HG03280 (cell line): ENCODE results near the gene CPED1.
"Not testable (repeated sequence)": the region's sequence is repeated elsewhere in the genome, so short reads cannot be mapped to it uniquely, and the experiment has no call there.

Experiments used
- ATAC-seq: cut with Tn5 transposase; IDR thresholded peaks from one replicate; pipeline ENCODE4 v1.9.1; 2021; ENCODE audit warnings: mild to moderate bottlenecking, moderate library complexity; ENCODE audit not compliant: unreplicated experiment

Gene CPED1

DNA sequence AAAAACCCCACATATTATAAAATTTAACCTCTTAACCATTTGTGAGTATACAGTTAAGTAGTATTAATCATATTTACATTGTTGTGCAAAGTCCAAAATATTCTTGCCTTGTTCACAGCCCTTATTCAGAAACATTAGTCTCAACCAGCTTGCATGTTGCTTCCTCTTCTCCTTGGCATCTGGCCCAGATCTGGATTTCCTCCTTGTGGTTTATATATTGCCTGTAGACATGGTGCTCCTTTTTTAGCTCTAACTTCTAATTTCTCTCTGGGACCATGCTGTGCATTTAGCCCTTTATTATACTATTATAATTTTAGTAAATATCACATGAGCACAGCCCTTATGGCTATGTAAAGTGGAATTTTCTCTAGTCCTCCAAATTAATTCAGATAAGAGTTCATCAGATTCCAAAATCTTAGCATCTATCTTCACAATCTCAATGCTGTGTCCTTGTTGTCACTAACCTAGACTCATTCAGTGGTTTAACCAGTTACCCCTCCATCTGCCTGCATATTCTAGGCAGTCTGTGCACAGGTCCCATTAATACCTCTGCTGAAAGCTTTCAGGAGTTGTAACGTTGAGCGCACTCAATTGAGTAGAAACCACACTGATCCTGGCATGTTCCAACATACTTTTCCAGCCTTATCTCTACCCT is 7.9 kb downstream of the CPED1 start:
- no peak for ATAC-seq

DNA sequence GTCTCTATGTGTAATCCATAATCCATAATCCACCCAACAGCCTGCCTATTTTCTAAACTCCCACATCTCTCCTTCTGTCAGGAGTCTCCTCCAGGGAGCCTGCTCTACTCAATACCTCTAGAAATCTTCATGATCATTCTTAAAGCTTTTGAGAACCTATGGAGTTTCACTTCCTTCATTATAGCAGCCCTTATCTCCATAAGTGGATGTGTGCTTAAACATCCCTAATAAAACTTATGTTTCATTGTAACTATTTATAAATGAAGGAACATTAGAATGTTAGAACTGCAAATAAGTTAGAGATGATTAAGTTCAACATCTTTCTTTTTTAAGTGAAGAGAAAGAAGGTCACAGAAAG is 8.5 kb downstream of the CPED1 start:
- ATAC-seq = no peak

DNA sequence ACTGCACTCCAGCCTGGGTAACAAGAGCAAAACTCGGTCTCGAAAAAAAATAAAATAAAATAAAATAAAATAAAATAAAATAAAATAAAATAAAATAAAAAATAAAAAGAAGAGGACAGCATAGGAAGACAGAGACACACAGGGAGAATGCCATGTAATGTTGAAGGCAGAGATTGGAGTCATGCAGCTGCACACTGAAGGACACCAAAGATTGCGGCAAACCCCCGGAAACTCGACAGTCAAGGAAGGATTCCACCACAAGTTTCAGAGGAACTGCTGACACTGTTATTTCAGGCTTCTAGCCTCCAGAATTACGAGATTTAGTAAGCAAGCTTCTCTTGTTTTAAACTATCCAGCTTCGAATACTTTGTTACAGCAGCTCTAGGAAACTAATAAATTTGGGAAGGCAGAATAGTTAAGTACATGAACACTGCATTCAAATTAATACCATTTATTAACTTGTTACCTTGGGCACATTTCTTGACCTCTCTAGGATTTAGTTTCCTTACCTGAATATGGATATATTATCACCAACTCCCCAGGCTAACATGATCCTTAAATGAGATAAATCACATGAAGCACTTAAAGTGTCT is 9.5 kb downstream of the CPED1 start:
- ATAC-seq = no peak

DNA sequence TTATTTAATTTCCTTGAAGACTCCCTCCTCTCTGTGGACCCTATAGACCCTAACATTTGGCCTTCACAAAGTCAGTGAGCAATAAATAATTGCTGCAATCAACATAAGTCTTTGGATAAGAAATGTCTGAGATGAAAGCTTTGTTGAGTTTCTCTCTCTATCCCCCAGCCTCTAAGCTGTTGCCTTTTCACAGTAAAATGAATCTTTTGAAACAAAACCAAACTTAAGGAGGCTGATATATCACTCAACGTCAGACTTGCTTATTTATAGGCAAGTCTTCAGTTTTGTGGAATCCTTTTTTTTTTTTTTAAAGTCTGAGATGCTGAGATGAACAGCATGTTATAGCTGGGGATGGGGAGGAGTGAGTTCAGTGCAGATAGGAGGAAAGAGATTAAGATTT is 10.0 kb downstream of the CPED1 start:
- ATAC-seq = no peak

DNA sequence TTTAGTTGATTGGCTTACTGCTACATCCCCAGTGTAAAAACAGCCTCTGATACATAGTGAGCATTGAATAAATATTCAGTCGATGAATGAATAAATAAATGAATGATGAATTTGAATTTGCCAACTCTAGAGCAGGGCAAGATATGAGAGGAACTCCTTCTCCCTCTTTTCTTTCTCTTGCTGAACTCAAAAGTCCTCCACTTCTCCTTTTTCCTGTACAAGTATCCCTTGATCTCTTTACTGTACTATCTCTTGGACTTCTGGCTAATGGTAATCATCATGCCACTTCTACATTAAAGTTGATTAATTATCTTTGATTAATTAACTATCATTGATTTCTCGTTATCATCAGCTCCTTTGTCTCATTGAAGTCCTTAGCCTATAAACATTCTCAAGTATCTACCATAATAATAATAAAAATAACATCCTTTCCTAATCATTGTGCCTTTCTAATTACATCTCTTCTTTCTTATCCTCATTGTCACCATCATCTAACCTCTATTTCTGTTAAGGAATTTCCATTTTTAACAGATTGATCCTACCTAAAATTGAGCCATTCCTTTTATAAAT is 10.6 kb downstream of the CPED1 start:
- ATAC-seq = no peak

DNA sequence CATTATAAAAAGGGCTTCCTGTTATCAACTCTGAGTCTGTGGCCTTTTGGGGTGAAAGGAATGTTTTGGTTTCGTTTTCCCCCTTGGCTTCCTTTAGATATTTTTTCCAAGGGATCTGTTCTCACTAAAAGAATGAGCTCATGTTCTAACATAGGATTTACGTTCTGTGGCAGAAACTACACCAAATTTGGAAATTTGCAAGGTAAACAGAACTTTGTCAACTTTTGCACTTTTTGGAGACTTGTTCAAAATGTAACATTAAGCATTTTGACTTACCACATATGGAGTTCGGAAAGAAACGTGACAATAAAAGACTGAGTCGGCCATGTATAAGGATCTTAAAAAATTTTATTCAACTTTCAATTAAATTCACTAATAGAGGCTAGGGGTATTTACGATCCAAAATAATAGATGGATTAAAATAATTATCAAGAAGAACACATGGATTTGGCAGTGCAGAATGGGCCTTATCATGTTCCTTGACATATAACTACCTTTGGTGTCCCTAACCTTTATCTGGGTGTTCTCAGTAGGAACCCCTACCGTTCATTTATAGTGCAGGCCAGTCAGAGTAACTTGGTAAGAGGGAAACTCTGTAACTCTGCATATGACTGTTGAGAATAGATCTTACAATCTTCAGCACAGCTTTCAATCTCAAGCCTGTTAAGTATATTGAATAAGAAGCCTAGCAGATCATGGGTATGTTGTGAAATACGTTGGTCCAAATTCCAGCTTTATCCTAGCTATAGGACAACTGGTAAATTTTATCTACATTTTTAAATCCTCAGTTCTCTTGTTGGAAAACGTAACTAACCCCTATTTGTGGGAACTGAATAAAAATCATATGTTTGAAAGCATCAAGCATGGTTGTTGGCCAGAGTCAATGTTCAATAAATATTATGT is 11.8 kb downstream of the CPED1 start:
- ATAC-seq = no peak

DNA sequence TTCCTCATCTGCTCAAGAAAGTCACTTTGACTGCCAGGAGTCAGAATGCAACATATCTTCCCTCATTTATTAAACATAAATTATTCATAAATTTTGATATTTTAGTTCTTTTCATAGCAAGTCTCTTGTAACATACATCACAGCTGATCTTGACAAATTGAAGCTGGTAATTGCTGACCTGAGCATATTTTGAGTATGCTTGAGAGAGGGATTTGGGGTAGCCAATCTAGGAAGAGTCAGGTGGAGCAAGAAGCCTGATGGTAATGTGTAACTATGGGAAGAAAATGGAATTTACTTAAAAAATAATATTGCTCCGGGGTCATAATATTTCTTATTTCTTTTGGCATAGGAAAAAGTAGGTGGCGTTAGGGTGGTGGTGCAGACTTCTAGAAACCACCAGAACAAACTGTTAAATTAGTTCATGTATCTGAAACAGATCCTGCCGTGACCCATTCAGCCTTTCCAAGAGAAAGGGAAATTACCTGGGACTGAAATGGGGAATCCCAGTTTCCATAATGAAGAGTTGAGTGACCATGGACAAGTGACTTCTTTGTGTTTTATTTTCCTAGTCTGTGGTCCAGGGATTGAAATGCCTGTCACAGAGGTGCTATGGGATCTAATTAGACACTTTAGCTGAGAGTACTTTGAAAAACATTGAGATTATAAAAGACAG is 12.9 kb downstream of the CPED1 start:
- no peak for ATAC-seq

DNA sequence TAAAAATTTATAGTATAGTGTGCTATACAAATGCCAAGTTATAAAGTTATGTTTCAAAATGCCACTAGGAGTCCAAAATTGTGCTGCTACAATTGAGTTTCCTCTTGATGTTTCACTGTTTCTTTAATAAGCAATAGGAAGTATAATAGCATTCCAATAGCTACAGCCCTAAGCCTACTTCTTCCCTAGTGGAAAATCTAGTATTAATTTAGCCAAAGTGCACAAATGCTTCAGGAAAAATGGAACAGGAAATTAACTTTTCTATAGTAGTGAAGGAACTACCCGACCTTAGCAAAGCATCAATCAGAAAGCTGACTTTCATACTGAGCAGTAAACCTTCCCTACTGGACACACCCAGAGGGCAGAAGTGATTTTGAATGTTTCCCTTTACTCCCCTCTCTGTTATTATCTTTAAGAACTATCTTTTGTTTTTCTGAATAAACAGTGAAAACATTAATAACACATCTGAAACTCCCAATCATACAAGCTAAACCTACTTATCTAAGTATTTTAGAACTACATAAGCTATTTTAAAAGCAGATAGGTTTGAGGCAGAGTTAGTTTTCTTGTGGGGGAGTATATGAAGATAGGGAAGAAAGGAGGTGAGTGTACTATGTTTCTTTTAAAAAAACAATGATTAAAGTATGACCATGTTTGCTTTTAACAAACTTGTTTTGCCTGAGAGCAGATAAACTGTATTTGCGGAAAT is 13.7 kb downstream of the CPED1 start:
- no peak for ATAC-seq

DNA sequence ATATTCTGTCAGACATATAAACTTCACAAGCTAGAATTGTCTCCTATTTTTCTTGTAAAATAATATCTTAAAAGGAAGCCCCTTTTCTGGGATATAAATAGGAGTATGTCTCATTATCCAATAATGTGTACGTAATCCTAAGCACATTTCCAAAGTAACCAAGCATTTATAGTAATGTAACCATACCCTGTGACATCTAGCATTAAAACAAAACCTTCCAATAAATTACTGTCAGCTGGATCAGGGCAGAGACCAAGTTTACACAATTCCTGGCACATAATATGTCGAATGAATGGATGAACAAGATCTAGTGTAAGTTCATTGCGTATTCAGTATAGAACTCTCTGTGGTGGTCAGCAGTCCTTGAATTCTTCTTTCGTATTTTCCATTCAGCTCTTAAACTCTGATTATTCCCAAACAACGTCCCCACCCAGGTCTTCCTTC is 14.3 kb downstream of the CPED1 start:
- no peak for ATAC-seq

DNA sequence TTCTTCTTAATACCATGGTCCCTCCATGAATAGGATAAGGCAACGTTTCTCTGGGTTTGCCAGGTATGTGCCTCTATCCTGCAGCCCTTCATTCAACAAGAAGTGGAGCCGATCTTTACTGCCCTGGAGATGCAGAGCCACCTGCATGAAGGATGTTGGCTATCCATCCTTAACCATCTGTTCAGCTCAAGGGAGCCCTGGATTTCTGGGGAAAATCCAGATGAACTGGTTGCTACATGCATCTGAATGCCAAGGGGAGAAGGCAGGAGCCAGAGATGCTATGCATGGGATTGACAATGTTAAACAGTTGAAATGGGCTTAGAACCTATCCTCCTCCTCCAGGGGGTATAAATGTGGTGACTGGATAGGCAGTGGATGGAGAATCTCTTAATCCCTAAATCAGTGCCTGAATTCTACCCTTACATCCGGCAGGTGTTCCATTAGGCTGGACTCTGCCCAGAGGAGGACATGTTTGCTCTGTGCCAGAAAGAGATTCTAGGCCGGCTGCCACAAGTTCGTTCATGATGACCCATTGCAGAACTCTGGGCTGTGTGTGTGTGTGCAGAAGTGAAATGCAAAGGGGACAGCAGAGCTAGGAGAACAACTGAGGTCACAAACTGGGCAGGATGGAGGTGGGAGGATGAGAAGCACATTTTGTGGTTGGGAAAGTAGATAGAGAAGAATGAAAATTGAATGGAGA is 15.6 kb downstream of the CPED1 start:
- no peak for ATAC-seq

DNA sequence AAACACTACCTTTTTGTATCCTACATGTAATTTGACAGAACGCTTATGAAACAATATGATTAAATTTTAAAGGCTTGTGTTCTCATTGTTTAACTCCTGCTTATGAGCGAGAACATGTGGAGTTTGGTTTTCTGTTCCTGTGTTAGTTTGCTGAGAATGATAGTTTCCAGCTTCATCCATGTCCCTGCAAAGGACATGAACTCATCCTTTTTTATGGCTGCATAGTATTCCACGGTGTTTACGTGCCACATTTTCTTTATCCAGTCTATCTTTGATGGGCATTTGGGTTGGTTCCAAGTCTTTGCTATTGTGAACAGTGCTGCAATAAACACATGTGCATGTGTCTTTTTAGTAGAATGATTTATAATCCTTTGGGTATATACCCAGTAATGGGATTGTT is 16.5 kb downstream of the CPED1 start:
- ATAC-seq = not testable (repeated sequence)

DNA sequence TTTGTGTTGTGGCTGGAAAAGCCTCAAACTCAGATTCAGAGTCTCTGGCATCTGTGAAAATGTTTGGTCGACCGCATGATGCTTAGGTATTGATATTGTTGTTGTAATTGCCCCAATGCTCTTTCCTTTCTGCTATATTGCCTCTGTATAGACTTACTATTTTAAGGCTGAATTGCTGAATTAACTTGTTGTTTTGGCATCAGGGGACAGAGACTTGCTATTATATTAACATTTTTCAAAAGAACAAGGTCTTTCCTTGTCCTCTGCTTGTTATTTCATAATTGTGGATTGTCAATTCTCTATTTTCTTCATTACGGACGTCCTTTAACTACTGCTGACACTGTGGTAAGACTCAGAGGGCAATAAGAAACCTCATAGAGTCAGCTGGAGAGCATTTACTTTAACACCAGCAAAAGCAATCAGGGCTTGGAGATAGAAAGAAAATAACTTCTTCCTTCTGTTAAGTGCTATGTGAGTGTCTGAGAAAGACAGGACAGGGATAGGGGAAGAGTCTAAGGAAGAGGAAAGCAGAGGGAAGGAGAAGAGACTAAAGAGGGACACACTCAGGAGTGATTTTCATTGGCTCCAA is 17.6 kb downstream of the CPED1 start:
- no peak for ATAC-seq

DNA sequence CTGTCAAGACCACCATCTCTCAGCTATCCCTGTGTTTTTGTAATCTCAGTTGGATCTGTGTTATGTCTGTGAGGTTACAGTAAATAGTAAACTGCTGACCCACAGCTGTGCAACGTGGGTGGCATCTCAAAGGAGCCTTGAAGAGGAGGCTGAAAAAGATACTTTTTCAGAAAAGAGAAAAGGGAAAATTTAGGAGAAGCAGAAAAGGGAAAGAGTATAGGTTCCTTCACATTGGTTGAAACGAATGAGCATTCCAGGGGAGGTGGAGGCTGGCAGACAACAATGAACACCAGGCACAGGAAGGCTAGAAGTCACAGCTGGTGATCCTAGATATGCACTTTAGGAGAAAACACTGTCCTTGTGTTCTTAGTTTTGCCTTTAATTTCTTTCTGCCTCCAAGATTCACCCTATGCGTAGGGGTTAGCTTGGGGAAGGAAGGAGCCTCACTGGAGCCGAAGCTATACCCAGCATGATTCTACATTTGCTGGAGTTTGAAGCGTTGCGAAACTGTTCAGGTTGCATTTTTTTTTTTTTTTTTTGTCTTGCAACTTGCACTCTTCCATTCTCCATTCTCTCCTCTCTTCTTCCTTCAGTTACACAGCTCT is 18.3 kb downstream of the CPED1 start:
- ATAC-seq = no peak

DNA sequence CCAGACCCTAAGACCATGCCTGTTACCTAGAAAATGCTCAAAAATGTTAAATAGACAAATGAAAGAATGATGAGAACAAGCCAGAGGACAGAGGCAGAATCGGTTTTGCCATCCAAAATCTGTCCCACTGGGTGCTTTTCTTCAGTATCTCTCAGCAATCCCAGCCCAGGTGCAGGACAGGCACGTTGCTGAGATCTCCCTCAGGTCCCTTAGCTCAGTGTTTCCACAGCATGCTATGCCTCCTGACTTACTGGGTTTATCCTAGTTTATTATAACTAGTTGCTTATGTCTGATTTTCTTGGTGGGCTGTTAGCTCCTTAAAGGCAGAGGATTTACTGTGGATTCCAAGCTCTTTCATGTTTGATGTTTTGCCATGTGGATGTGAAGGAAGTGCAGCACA is 20.3 kb downstream of the CPED1 start:
- no peak for ATAC-seq

DNA sequence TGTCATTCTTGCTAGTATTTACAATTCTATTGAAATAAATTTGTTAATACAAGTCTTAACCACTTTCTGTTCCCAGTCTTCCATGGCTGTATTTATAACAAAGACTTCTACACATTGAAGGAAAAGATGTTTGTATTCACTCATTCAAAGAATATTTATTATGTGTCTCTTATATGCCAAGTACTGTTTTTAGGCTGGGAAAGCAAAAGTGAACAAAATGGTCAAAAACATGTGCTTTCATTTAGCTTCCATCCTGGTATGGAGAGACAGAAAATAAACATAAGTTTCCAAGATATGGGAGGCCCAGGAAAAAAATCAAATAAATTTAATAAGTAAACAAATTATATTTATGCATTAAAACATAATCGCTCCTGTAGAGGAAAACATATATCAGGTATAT is 22.9 kb downstream of the CPED1 start:
- ATAC-seq = no peak

DNA sequence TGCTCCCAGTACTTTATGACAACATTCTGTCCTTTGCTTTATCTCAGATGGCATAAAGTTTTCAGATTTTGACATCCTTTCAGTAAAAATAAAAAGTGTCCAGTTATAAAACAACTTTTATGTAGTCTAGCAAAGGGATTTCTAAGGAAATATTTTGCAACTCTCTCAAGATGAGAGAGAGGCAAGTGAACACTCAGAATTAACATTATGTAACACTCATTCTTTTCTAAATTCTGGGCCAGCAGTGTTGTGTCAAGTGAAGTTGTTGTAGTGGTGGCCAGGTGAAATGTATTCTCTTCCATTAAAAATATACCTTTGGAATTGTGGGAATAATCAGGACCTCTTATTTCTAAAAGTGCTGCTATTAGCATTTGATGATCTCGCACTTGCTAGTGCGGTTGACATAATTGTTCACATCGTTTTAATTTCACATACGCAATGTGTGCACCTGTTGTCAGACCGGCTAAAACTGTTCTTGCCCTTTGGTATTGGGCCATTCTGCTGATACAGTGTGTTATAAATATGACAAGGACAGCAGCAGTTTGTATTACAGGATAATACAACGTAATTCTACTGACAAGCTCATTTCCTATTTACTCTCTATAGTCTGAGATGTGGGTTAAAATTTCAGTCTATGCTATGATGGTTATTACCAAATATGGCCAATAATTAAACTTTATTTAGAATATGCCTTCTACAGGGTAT is 23.8 kb downstream of the CPED1 start:
- no peak for ATAC-seq

DNA sequence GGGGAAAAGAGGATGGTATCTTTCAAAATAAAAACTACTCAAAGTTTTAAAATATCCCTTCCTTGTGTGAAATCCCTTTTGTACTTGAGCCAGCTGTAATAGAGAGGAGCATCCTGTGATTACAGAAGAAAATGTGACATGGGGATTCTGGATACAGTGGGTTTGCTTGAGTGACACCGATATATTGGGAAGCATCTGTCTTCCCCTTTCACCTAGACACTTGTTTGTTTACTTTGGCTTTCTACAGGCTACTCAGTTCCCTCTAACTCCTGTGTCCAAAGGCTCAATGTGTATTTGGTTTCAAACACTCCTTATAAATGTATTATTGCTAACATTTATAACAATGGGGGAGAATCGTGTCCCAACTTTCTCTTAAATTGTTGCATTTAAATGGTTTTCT is 24.4 kb downstream of the CPED1 start:
- ATAC-seq = no peak

DNA sequence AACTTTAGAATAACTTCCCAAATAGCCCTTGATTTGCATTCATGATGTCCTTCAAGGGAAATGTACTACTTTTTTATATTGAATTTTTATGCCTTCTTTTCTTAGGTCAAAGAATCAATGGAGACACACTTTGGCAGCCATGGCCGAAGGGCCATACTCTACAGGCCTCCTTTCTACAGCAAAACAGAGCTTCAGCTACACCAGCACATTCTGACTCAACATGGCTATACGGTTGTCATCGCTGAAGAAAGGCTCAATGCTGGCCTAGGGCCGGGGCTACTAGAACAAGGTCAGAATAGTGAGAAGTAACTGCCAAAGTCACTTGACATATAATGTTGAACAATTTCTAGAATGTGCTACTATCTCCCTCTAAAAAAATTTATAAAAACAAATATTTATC is 27.0 kb downstream of the CPED1 start:
- ATAC-seq = no peak

DNA sequence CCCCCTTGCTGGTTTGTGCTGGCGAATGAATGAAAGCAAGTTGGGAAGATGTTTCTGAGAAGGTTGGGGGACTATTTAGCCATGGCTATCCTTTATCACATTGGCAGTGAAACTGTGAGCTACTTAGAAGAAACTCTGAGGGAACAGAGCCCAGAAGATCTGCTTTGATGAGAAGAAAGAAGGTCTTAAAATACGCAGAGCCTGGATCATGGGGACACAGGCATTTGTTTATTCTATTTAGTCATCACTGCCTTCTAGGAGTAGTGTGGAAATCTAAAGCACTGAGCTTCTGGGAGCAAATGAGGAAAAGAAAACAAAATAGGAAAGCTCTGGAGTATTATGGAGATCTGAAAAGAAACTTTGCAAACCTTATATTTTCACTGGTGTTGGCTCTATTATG is 28.5 kb downstream of the CPED1 start:
- ATAC-seq = no peak
